PC-3 (cell line): ENCODE results near the gene FAM187B. TPM values are rescaled to one million over a fixed set of nuclear protein-coding genes. Genes with fewer than 3 reads are reported as not detected.
"Not testable (repeated sequence)": the region's sequence is repeated elsewhere in the genome, so short reads cannot be mapped to it uniquely, and the experiment has no call there.

ENCODE experiments used
- ATAC-seq: fragments of 200-7000 bp; cut with Tn5 transposase; 2 replicates; pipeline ENCODE4 v1.9.1; 2020; ENCODE audit warnings: mild to moderate bottlenecking, moderate library complexity
- BruUV-seq: library from RNA; stranded (reverse); fragments of 400-500 nt; replicated peaks from 2 replicates; lab custom pipeline; 2021; lab: Mats Ljungman, UMichigan
- CTCF ChIA-PET: fragments of 300-600 bp; sonication (Branson Sonifier 250); formaldehyde crosslinking; loops from one replicate; lab custom pipeline; 2022; ENCODE audit warnings: antibody characterized with exemption; lab: Charles Lee
- POLR2A ChIA-PET: fragments of 300-600 bp; sonication (Branson Sonifier 250); formaldehyde crosslinking; loops from one replicate; lab custom pipeline; 2022; ENCODE audit warnings: antibody characterized with exemption; ENCODE audit not compliant: unreplicated experiment; lab: Charles Lee
- DNase-seq: peaks from one replicate; pipeline ENCODE4 v3.0.0-alpha.2; 2015
- H2AFZ ChIP-seq: fragments of 300-600 bp; sonication (generic); 2 replicates; pipeline ENCODE4 v1.6.0; 2016; ENCODE audit warnings: antibody characterized with exemption, low read length
- H3F3A ChIP-seq: fragments of 300-600 bp; sonication (generic); one replicate; pipeline ENCODE4 v1.6.0; 2017; ENCODE audit warnings: antibody characterized with exemption, low read length, control low read depth, mild to moderate bottlenecking; ENCODE audit not compliant: unreplicated experiment
- H3K27ac ChIP-seq: fragments of 300-600 bp; sonication (generic); 2 replicates; pipeline ENCODE4 v1.5.1; 2016; ENCODE audit warnings: mild to moderate bottlenecking, low read length
- H3K27me3 ChIP-seq: fragments of 300-600 bp; sonication (generic); 2 replicates; pipeline ENCODE4 v1.6.1; 2016; ENCODE audit warnings: low read length, mixed read lengths
- H3K36me3 ChIP-seq: fragments of 300-600 bp; sonication (generic); 2 replicates; pipeline ENCODE4 v1.6.1; 2016; ENCODE audit warnings: low read depth, mixed run types, low read length, mixed read lengths
- H3K4me1 ChIP-seq: fragments of 300-600 bp; sonication (generic); 2 replicates; pipeline ENCODE4 v1.5.1; 2016; ENCODE audit warnings: low read length; ENCODE audit not compliant: insufficient read depth
- H3K4me2 ChIP-seq: fragments of 300-600 bp; sonication (generic); 2 replicates; pipeline ENCODE4 v1.6.0; 2016; ENCODE audit warnings: low read length
- H3K4me3 ChIP-seq: fragments of 300-600 bp; sonication (generic); 2 replicates; pipeline ENCODE4 v1.5.1; 2016; ENCODE audit warnings: mild to moderate bottlenecking, low read length, mixed read lengths
- H3K79me2 ChIP-seq: fragments of 300-600 bp; sonication (generic); 2 replicates; pipeline ENCODE4 v1.6.1; 2017; ENCODE audit warnings: low read length, mixed read lengths
- H3K9ac ChIP-seq: fragments of 300-600 bp; sonication (generic); 2 replicates; pipeline ENCODE4 v1.6.0; 2016; ENCODE audit warnings: mild to moderate bottlenecking, low read length
- H3K9me2 ChIP-seq: fragments of 300-600 bp; sonication (generic); replicated peaks from 2 replicates; pipeline ENCODE4 v1.6.1; 2016; ENCODE audit warnings: mixed run types, low read length, mixed read lengths
- H3K9me3 ChIP-seq: fragments of 300-600 bp; sonication (generic); 2 replicates; pipeline ENCODE4 v1.6.1; 2016; ENCODE audit warnings: low read length, mixed read lengths
- H4K20me1 ChIP-seq: fragments of 300-600 bp; sonication (generic); 2 replicates; pipeline ENCODE4 v1.6.1; 2016; ENCODE audit warnings: low read length, mixed read lengths
- CTCF ChIP-seq: fragments of 300-600 bp; sonication (generic); conservative IDR thresholded peaks from 2 replicates; pipeline ENCODE4 v1.5.1; 2017; ENCODE audit warnings: antibody characterized with exemption, low read depth, mild to moderate bottlenecking, low read length
- EZH2 ChIP-seq: fragments of 300-600 bp; sonication (generic); IDR thresholded peaks from one replicate; pipeline ENCODE4 v1.6.1; 2017; ENCODE audit warnings: antibody characterized with exemption, mild to moderate bottlenecking, low read length; ENCODE audit not compliant: unreplicated experiment
- EZH2phosphoT487 ChIP-seq: fragments of 300-600 bp; sonication (generic); IDR thresholded peaks from 2 replicates; pipeline ENCODE4 v1.6.1; 2018; ENCODE audit warnings: mild to moderate bottlenecking, antibody characterized with exemption, low read length, borderline replicate concordance
- intact Hi-C: fragments of 100-400 bp; cut with micrococcal nuclease; formaldehyde crosslinking; loops from 2 replicates; pipeline ENCODE4 v1.9.0; 2023
- total RNA-seq: library from RNA; depleted of rRNA; stranded (reverse); fragments of >200 nt; gene quantifications from 2 replicates; pipeline ENCODE4 v1.2.3, GENCODE V29; 2014

FAM187B gene
- total RNA-seq, 1 experiment from 2014 or later = not detected

DNA sequence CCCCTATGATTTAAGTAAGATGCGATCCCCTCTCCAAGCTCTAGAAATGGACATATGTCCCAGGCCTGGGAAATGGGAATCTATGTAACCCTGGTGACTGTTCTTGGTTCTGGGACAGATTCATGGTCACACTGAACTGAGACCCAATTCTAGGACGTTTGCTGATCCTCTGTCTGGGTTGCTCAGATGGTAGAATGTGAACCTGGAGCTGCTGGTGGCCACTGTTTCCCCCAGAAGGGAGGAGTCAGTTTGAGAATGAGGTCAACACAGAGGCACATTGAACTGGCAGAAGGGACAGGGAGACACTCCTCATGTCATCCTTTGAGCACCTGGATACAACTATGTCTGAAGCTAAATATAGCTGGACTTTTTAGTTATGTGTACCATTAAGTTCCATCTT is 29.1 kb downstream of the FAM187B start:
- TF ChIP-seq CTCF = no peak
- TF ChIP-seq EZH2phosphoT487 = no peak
- no peak for TF ChIP-seq EZH2
- intact Hi-C loops = no loop called here
- H3K9me2 ChIP-seq = no peaks in the 10 kb centered on the region
- ChIA-PET CTCF (no interaction called here), POLR2A (no interaction called here)
- H3K9ac ChIP-seq = no peak overlapping the region
- DNase-seq (no peak), ATAC-seq (no peak)
- no peak overlapping the region for H3K27ac ChIP-seq
- no peak overlapping the region for H3K4me3 ChIP-seq
- H3K9me3 ChIP-seq = no peaks in the 10 kb centered on the region
- no peak overlapping the region for H3K4me2 ChIP-seq
- H3K36me3 ChIP-seq = no peaks in the 10 kb centered on the region
- H3K79me2 ChIP-seq = no peaks in the 10 kb centered on the region
- no peaks in the 10 kb centered on the region for H3K4me1 ChIP-seq
- H3K27me3 ChIP-seq = 0 out of 2 replicates have a peak, but pooled peaks cover 5% of the 10 kb centered on the region
- H2AFZ ChIP-seq = no peak overlapping the region
- no peaks in the 10 kb centered on the region for H3F3A ChIP-seq
- no peaks in the 10 kb centered on the region for H4K20me1 ChIP-seq
- no TSS peak for BruUV-seq

DNA sequence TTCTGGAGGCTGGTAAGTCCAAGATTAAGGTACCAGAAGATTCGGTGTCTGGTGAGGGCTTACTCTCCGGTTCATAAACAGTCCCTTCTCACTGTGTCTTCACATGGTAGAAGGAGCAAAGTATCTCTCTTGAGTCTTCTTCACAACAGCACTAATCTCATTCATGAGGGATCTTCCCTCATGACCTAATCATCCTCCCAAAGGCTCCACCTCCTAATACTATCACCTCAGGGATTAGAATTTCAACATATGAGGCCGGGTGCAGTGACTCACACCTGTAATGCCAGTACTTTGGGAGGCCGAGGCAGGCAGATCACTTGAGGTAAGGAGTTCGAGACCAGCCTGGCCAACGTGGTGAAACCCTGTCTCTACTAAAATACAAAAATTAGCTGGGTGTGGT is 31.7 kb downstream of the FAM187B start:
- H3K4me3 ChIP-seq, H3K27ac ChIP-seq, H3K27me3 ChIP-seq, DNase-seq, H3K9ac ChIP-seq, H3K9me2 ChIP-seq, H3K4me2 ChIP-seq, H3F3A ChIP-seq, H2AFZ ChIP-seq, H3K4me1 ChIP-seq, H4K20me1 ChIP-seq, H3K79me2 ChIP-seq, CTCF ChIA-PET, H3K36me3 ChIP-seq, ATAC-seq, BruUV-seq, intact Hi-C loops, H3K9me3 ChIP-seq, POLR2A ChIA-PET: not testable (repeated sequence)

GRCh38 chr19:35195830-35196229 is 32.7 kb downstream of the FAM187B start:
- H3K27me3 ChIP-seq = 0 out of 2 replicates have a peak, but pooled peaks cover 5% of the 10 kb centered on the region
- no peaks in the 10 kb centered on the region for H3K4me1 ChIP-seq
- no peak for ATAC-seq
- H3K79me2 ChIP-seq = no peaks in the 10 kb centered on the region
- no peak for DNase-seq
- intact Hi-C loops = no loop called here
- TF ChIP-seq EZH2 = no peak
- TF ChIP-seq EZH2phosphoT487 = no peak
- TF ChIP-seq CTCF = no peak
- CTCF ChIA-PET = no interaction called here
- H3F3A ChIP-seq = no peaks in the 10 kb centered on the region
- H3K36me3 ChIP-seq = no peaks in the 10 kb centered on the region
- H3K4me2 ChIP-seq = no peak overlapping the region
- no peak overlapping the region for H2AFZ ChIP-seq
- H3K9me2 ChIP-seq = no peaks in the 10 kb centered on the region
- no peak overlapping the region for H3K27ac ChIP-seq
- no peak overlapping the region for H3K9ac ChIP-seq
- no peak overlapping the region for H3K4me3 ChIP-seq
- no peaks in the 10 kb centered on the region for H4K20me1 ChIP-seq
- POLR2A ChIA-PET = no interaction called here
- no peaks in the 10 kb centered on the region for H3K9me3 ChIP-seq
- no TSS peak for BruUV-seq
